Measurements from ENCODE around the gene SLC17A4. TPM values are rescaled to one million over a fixed set of nuclear protein-coding genes. Genes with fewer than 3 reads are reported as not detected.

SLC17A4 gene
- polyA plus RNA-seq, 1 donor from 2014 or later = 0.28 TPM

DNA sequence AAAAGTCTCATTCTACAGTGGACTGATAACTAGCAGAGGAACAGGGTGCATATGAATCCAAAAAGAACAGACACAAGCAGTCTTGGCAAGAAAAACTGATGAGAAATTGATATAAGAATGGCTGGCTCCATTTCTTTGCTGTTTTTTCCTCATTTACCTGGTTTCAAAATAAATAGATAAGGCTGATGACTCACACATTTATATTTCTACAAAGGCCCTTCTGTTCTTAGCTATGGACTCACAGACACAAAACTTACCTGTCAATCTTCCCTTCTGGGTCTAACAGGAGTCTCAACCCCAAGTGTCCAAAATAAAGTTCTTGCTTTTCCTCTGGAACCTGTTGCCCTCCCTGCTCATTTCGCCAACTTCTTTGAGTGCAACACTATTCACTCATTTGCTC is 941 bp downstream of the SLC17A4 start:
- H3K9me2 ChIP-seq (ENCODE audit: insufficient read depth, low read length) = no peaks in the 10 kb centered on the region
- no peak overlapping the region for H3K4me2 ChIP-seq (ENCODE audit: low read length)
- H3K79me2 ChIP-seq (replicated peaks; ENCODE audit: insufficient read depth, low read length) = no peaks in the 10 kb centered on the region
- H3F3A ChIP-seq (ENCODE audit: insufficient read depth, low read length, poor library complexity, severe bottlenecking) = no peaks in the 10 kb centered on the region
- H3K4me3 ChIP-seq (ENCODE audit: low read length) = no peak overlapping the region
- no peaks in the 10 kb centered on the region for H4K20me1 ChIP-seq (ENCODE audit: insufficient read depth)
- H3K9me3 ChIP-seq (ENCODE audit: low read length) = no peaks in the 10 kb centered on the region
- TF ChIP-seq EP300 (conservative IDR thresholded peaks at IDR 0.05; ENCODE audit: poor library complexity, severe bottlenecking) = no peak
- TF ChIP-seq, protein P1, sequence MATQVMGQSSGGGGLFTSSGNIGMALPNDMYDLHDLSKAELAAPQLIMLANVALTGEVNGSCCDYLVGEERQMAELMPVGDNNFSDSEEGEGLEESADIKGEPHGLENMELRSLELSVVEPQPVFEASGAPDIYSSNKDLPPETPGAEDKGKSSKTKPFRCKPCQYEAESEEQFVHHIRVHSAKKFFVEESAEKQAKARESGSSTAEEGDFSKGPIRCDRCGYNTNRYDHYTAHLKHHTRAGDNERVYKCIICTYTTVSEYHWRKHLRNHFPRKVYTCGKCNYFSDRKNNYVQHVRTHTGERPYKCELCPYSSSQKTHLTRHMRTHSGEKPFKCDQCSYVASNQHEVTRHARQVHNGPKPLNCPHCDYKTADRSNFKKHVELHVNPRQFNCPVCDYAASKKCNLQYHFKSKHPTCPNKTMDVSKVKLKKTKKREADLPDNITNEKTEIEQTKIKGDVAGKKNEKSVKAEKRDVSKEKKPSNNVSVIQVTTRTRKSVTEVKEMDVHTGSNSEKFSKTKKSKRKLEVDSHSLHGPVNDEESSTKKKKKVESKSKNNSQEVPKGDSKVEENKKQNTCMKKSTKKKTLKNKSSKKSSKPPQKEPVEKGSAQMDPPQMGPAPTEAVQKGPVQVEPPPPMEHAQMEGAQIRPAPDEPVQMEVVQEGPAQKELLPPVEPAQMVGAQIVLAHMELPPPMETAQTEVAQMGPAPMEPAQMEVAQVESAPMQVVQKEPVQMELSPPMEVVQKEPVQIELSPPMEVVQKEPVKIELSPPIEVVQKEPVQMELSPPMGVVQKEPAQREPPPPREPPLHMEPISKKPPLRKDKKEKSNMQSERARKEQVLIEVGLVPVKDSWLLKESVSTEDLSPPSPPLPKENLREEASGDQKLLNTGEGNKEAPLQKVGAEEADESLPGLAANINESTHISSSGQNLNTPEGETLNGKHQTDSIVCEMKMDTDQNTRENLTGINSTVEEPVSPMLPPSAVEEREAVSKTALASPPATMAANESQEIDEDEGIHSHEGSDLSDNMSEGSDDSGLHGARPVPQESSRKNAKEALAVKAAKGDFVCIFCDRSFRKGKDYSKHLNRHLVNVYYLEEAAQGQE (IDR thresholded peaks at IDR 0.05; ENCODE audit: borderline replicate concordance) = no peak
- TF ChIP-seq, protein P2, sequence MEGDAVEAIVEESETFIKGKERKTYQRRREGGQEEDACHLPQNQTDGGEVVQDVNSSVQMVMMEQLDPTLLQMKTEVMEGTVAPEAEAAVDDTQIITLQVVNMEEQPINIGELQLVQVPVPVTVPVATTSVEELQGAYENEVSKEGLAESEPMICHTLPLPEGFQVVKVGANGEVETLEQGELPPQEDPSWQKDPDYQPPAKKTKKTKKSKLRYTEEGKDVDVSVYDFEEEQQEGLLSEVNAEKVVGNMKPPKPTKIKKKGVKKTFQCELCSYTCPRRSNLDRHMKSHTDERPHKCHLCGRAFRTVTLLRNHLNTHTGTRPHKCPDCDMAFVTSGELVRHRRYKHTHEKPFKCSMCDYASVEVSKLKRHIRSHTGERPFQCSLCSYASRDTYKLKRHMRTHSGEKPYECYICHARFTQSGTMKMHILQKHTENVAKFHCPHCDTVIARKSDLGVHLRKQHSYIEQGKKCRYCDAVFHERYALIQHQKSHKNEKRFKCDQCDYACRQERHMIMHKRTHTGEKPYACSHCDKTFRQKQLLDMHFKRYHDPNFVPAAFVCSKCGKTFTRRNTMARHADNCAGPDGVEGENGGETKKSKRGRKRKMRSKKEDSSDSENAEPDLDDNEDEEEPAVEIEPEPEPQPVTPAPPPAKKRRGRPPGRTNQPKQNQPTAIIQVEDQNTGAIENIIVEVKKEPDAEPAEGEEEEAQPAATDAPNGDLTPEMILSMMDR (IDR thresholded peaks at IDR 0.05; ENCODE audit: poor library complexity, severe bottlenecking) = no peak
- no peak overlapping the region for H3K9ac ChIP-seq (ENCODE audit: low read length)
- no peaks in the 10 kb centered on the region for H3K36me3 ChIP-seq (ENCODE audit: insufficient read depth, low read length)
- H3K27me3 ChIP-seq (ENCODE audit: insufficient read depth, low read depth, low read length) = no peaks in the 10 kb centered on the region
- H2AFZ ChIP-seq (ENCODE audit: low read depth, low read length) = no peak overlapping the region
- H3K27ac ChIP-seq (ENCODE audit: low read length) = no peak overlapping the region

DNA sequence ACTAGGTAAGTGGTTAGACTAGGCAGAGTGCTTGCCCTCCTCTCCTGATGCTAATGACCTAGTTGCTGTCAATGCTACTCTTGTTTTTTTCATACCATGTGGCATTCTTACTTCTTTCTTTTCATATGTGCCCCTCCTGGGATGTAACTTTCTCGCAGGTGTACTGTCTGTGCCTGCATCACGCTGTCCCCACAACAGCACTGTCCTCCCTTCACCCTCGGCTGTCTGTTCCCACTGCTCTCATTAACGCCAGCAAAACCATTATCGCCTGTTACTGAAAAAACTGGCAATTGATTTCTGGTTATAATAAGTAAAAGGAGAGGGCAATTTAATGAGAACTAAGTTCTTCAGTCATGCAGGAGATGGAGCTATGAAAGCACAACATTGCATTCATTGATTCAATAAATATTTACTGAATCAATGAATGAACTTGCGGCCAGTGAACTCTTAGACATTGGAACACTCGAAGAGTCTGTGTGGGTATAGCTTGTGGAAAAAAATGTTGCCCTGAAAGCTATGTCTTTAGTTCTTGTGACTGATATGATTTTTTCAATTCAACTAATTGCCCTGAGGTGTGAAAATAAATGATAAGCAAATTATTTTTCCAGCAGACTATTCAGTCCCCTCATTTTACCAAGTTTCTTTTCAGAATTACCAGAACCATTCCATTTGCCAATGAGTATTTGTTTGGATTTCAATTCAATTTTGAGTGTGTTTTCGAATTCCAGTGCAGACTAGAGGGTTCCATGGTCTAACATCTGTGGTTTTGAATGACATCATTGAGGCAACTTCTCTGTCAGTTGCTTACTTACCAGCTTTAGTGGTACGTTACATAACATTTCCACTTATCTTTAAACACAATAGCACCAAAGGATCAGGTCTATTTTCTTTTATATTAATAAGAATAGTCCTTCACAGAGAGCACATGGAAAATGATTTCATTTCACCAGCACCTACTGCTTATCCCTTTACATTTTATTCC is 2.1 kb downstream of the SLC17A4 start:
- Histone ChIP-seq H3K9me3 (ENCODE audit: low read length) (no peaks in the 10 kb centered on the region), H3K27ac (ENCODE audit: low read length) (no peak overlapping the region), H3F3A (ENCODE audit: insufficient read depth, low read length, poor library complexity, severe bottlenecking) (no peaks in the 10 kb centered on the region), H3K9me2 (ENCODE audit: insufficient read depth, low read length) (no peaks in the 10 kb centered on the region), H3K27me3 (ENCODE audit: insufficient read depth, low read depth, low read length) (no peaks in the 10 kb centered on the region), H3K79me2 (replicated peaks; ENCODE audit: insufficient read depth, low read length) (no peaks in the 10 kb centered on the region), H3K4me3 (ENCODE audit: low read length) (no peak overlapping the region), H2AFZ (ENCODE audit: low read depth, low read length) (no peak overlapping the region), H4K20me1 (ENCODE audit: insufficient read depth) (no peaks in the 10 kb centered on the region), H3K9ac (ENCODE audit: low read length) (no peak overlapping the region), H3K36me3 (ENCODE audit: insufficient read depth, low read length) (no peaks in the 10 kb centered on the region), H3K4me2 (ENCODE audit: low read length) (no peak overlapping the region)
- TF ChIP-seq, protein P2 (IDR thresholded peaks at IDR 0.05; ENCODE audit: poor library complexity, severe bottlenecking) = no peak
- TF ChIP-seq MXI1 (conservative IDR thresholded peaks at IDR 0.05; ENCODE audit: poor library complexity, severe bottlenecking) = no peak
